ENCODE results near the gene SNCG.
"Not testable (repeated sequence)": the region's sequence is repeated elsewhere in the genome, so short reads cannot be mapped to it uniquely, and the experiment has no call there.

DNA sequence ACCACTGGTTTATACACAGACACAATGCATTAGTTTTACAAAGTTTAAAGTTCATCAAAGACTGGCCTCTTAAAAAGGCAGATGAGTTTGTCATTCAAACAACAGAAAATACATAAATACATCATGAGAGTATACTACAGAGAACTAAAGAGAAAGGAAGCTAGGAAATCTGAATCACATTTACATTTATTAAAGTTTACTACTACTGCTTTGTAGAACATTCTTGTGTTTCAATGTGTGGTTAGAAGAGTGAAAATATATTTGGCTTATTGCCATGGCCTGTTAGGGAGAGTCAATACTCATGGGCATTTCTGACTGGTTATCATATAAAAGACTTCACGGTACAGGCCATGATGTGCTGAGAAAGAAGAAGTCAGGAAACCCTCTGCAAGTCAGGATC lies 48.7 kb downstream of the SNCG start:
- TF ChIP-seq, protein P1, sequence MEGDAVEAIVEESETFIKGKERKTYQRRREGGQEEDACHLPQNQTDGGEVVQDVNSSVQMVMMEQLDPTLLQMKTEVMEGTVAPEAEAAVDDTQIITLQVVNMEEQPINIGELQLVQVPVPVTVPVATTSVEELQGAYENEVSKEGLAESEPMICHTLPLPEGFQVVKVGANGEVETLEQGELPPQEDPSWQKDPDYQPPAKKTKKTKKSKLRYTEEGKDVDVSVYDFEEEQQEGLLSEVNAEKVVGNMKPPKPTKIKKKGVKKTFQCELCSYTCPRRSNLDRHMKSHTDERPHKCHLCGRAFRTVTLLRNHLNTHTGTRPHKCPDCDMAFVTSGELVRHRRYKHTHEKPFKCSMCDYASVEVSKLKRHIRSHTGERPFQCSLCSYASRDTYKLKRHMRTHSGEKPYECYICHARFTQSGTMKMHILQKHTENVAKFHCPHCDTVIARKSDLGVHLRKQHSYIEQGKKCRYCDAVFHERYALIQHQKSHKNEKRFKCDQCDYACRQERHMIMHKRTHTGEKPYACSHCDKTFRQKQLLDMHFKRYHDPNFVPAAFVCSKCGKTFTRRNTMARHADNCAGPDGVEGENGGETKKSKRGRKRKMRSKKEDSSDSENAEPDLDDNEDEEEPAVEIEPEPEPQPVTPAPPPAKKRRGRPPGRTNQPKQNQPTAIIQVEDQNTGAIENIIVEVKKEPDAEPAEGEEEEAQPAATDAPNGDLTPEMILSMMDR (IDR thresholded peaks at IDR 0.05): not testable (repeated sequence)
- TF ChIP-seq POLR2A (IDR thresholded peaks at IDR 0.05): not testable (repeated sequence)
